Neural crest cell (in vitro differentiated cells): ENCODE measurements around the gene CSNK1E. TPM values are rescaled to one million over a fixed set of nuclear protein-coding genes. Genes with fewer than 3 reads are reported as not detected.

Experiments
- DNase-seq: peaks from one replicate; pipeline ENCODE4 v3.0.0; 2021; ENCODE audit warnings: low read depth, mixed read lengths, low spot score
- H3K27ac Mint-ChIP-seq: one replicate; pipeline ENCODE4 v1.8.0; 2021; ENCODE audit warnings: mild to moderate bottlenecking, mixed read lengths; ENCODE audit not compliant: unreplicated experiment
- H3K27me3 Mint-ChIP-seq: 2 replicates; pipeline ENCODE4 v1.8.0; 2021; ENCODE audit warnings: low read depth, mild to moderate bottlenecking, mixed read lengths
- H3K36me3 Mint-ChIP-seq: 2 replicates; pipeline ENCODE4 v1.8.0; 2021; ENCODE audit warnings: low read depth, mild to moderate bottlenecking, mixed read lengths
- H3K4me1 Mint-ChIP-seq: 2 replicates; pipeline ENCODE4 v1.8.0; 2021; ENCODE audit warnings: mixed read lengths
- H3K4me3 Mint-ChIP-seq: one replicate; pipeline ENCODE4 v1.8.0; 2021; ENCODE audit warnings: mild to moderate bottlenecking, mixed read lengths
- H3K9me3 Mint-ChIP-seq: 2 replicates; pipeline ENCODE4 v1.8.0; 2021; ENCODE audit warnings: mixed read lengths
- total RNA-seq: library from RNA; stranded (reverse); gene quantifications from 2 replicates; pipeline ENCODE4 v1.2.1, GENCODE V29; 2021
- TF ChIP-seq, protein P1 (sequence below): fragments of 200-600 bp; sonication (generic); conservative IDR thresholded peaks from 2 replicates; pipeline ENCODE4 v1.5.0; 2021; ENCODE audit warnings: antibody characterized with exemption, mild to moderate bottlenecking

The CSNK1E gene
- total RNA-seq, 1 donor from 2014 or later: 250 TPM

DNA sequence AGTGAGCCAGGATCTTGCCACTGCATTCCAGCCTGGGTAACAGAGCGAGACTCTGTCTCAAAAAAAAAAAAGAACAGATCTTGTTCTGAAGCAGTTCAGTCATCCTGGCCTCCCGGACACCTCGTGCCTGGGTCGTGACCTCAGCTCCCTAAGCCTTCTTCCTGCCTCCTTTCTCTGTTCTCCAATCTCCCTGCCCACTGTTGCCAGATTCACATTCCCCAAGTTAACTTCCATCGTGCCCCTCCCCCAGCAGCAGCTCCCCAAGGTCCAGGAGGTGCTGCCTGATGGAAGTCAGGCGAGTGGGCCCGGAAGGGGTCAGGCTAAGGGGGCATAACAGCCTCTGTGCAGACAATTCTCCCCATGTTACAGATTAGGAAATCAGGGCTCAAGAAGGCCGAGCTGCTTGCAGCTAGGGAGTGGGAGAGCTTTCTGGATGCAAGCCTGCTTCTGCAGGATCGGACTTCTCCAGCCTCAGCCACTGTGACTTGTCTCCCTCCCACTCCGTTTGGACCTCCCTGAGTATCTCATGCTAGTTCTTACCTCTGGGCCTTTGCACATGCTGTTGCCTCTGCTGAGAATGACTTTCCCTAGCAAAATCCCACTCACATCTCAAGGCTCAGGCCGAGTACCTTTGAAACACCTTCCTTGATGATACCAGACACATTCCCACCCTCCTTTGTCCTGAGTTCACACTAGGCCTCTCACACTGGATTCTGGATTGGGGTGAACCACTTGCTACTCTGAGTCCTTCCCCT is 30.1 kb downstream of the CSNK1E start:
- Mint-ChIP-seq H3K9me3 (no peaks in the 10 kb centered on the region), H3K4me1 (peaks cover 29% of the 10 kb centered on the region), H3K36me3 (peaks cover 5% of the 10 kb centered on the region), H3K27ac (peak overlapping the region; percentile 93), H3K27me3 (peaks cover 5% of the 10 kb centered on the region), H3K4me3 (peak overlapping the region; percentile 61)
- no peak for DNase-seq
- TF ChIP-seq, protein P1, sequence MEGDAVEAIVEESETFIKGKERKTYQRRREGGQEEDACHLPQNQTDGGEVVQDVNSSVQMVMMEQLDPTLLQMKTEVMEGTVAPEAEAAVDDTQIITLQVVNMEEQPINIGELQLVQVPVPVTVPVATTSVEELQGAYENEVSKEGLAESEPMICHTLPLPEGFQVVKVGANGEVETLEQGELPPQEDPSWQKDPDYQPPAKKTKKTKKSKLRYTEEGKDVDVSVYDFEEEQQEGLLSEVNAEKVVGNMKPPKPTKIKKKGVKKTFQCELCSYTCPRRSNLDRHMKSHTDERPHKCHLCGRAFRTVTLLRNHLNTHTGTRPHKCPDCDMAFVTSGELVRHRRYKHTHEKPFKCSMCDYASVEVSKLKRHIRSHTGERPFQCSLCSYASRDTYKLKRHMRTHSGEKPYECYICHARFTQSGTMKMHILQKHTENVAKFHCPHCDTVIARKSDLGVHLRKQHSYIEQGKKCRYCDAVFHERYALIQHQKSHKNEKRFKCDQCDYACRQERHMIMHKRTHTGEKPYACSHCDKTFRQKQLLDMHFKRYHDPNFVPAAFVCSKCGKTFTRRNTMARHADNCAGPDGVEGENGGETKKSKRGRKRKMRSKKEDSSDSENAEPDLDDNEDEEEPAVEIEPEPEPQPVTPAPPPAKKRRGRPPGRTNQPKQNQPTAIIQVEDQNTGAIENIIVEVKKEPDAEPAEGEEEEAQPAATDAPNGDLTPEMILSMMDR: no peak

DNA sequence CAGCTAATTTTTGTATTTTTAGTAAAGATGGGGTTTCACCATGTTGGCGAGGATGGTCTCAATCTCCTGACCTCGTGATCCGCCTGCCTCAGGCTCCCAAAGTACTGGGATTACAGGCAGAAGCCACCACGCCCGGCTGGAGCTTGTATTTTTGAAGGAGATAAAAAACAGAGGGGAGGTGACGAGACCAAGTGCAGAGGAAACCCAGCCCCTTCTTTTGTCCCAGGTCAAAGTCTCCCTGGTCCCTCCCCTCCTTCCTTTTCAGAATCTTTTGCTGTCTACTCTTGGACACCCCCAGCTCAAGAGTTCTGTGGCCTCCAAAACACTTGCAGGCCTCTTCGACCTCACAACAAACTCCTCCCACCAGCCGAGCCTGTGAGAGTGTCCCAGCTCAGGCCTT is 32.2 kb downstream of the CSNK1E start:
- H3K4me3 Mint-ChIP-seq: peak overlapping the region; percentile 57
- no peak for DNase-seq
- TF ChIP-seq, protein P1: no peak
- peaks cover 22% of the 10 kb centered on the region for H3K4me1 Mint-ChIP-seq
- no peaks in the 10 kb centered on the region for H3K9me3 Mint-ChIP-seq
- peaks cover 5% of the 10 kb centered on the region for H3K36me3 Mint-ChIP-seq
- H3K27ac Mint-ChIP-seq: no peak overlapping the region
- peaks cover 5% of the 10 kb centered on the region for H3K27me3 Mint-ChIP-seq

DNA sequence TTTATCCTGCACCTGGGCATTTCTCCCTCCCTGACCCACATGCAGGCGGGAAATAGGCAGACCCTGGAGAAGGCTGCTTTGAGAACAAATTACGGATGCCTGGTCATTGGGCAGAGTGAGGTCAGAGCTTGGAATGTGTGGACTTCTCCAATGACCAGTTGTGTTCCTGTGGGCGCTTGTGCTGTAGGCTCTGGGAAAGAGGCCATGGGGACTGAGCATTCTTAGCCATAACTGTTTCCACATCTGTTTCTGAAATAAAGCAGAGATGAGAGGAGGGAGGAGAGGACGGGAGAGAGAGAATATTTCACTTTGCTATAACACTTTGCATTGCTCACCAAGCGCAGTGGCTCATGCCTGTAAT is 33.2 kb downstream of the CSNK1E start:
- H3K9me3 Mint-ChIP-seq: no peaks in the 10 kb centered on the region
- H3K27me3 Mint-ChIP-seq: peaks cover 5% of the 10 kb centered on the region

DNA sequence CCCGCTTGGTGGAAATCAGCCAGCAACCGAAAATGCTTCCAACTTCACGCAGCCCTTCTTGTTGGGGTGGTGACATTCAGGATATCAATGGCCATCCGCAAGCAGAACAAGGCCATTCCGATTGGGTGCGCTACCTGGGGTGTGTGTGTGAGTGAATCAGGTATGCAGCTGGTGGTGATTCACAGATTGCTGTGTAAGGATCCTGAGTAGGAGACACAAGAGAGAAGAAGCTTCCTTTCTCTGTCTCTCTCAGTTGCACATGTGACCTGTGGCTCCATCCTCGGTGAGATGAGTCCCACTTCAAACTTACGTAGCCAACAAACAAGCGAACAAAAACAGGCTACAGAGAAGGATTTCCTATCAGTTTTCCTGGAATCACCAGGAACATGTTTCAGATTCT is 34.8 kb downstream of the CSNK1E start:
- Mint-ChIP-seq H3K36me3 (peaks cover 5% of the 10 kb centered on the region), H3K4me1 (peaks cover 27% of the 10 kb centered on the region), H3K4me3 (peak overlapping the region; percentile 27), H3K9me3 (no peaks in the 10 kb centered on the region), H3K27me3 (peaks cover 5% of the 10 kb centered on the region), H3K27ac (no peak overlapping the region)
- TF ChIP-seq, protein P1: no peak
- no peak for DNase-seq

More for the DNA sequence above, 33.2 kb downstream of the CSNK1E start:
- no peak overlapping the region for H3K4me3 Mint-ChIP-seq
- peaks cover 5% of the 10 kb centered on the region for H3K36me3 Mint-ChIP-seq
- DNase-seq: no peak
- H3K27ac Mint-ChIP-seq: no peak overlapping the region
- H3K4me1 Mint-ChIP-seq: peaks cover 24% of the 10 kb centered on the region
- TF ChIP-seq, protein P1: no peak

DNA sequence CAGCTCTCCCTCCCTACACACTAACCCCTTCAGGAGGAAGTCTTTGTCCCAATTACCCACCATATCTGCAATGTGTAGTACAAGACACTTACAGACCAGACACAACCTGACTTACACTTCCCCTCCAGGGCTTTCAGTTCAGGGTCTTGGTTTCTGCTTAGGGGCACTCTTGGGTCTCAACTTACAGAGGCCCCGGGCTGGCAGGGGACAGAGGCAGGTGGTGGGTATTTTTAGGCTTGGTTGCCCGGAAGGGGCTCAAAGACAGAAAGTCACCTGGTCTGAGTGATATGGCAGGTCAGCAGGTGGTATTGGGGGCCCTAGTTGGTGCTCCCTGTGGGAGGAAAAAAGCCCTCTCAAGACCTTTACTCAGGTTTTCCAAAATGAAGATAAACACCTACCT is 41.1 kb downstream of the CSNK1E start:
- Mint-ChIP-seq H3K4me3 (peak overlapping the region; percentile 61), H3K27ac (no peak overlapping the region)

More for the DNA sequence above, 41.1 kb downstream of the CSNK1E start:
- Mint-ChIP-seq H3K9me3 (no peaks in the 10 kb centered on the region), H3K4me1 (peaks cover 39% of the 10 kb centered on the region), H3K36me3 (no peaks in the 10 kb centered on the region), H3K27me3 (no peaks in the 10 kb centered on the region)
- no peak for DNase-seq
- TF ChIP-seq, protein P1: no peak
